Measurements from ENCODE around the gene VPS72.

DNA sequence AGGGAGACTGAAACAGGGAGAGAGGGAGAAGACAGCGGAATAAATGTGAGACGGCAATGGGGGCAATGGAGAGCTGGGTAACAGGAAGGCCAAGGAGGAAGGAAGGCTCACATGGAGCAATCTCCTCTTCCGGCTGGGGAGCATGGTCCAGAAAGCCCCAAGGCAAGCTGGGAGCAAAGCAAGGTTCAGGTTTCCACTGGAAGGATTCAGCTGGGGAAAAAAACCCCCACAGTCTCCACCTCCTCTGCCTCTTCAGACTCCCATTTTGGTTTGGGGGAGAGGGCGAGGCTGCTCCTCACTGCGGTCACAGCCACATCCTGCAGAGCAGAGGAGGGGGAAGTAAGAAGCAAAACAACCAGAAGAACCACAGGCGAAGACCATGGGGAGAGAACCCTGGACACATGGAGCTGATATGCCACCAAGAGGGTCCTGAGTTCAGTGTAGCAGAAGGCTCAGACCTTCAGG lies 32.9 kb downstream of the VPS72 start:
- TF ChIP-seq JUN (IDR thresholded peaks at IDR 0.05; ENCODE audit: borderline replicate concordance, low read depth, low read length) (no peak), JUN (CRISPR knock-in tag; IDR thresholded peaks at IDR 0.05; ENCODE audit: borderline replicate concordance) (no peak), KAT7 (CRISPR knock-in tag; IDR thresholded peaks at IDR 0.05; ENCODE audit: borderline replicate concordance) (no peak), DPF2 (IDR thresholded peaks at IDR 0.05) (no peak), ZNF324 (CRISPR knock-in tag; IDR thresholded peaks at IDR 0.05) (no peak), ZNF282 (CRISPR knock-in tag; IDR thresholded peaks at IDR 0.05) (no peak), SRF (CRISPR knock-in tag; IDR thresholded peaks at IDR 0.05) (no peak), BCL6 (CRISPR knock-in tag; IDR thresholded peaks at IDR 0.05) (no peak), POLR2A (conservative IDR thresholded peaks at IDR 0.05) (no peak), ZNF143 (CRISPR knock-in tag; IDR thresholded peaks at IDR 0.05) (no peak), ZNF24 (IDR thresholded peaks at IDR 0.05) (no peak), EGR1 (conservative IDR thresholded peaks at IDR 0.05) (no peak), CTCF (IDR thresholded peaks at IDR 0.05 in 2 of 3, conservative IDR thresholded peaks at IDR 0.05 in 1 of 3; ENCODE audit: insufficient read depth in 2 of 3, low read depth in 1 of 3, low read length in 3 of 3) (no peak)
- TF ChIP-seq, protein P1, sequence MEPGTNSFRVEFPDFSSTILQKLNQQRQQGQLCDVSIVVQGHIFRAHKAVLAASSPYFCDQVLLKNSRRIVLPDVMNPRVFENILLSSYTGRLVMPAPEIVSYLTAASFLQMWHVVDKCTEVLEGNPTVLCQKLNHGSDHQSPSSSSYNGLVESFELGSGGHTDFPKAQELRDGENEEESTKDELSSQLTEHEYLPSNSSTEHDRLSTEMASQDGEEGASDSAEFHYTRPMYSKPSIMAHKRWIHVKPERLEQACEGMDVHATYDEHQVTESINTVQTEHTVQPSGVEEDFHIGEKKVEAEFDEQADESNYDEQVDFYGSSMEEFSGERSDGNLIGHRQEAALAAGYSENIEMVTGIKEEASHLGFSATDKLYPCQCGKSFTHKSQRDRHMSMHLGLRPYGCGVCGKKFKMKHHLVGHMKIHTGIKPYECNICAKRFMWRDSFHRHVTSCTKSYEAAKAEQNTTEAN (CRISPR knock-in tag; IDR thresholded peaks at IDR 0.05), result no peak

Data from K562 (cell line).